ENCODE results near the gene IMMP2L.

DNA sequence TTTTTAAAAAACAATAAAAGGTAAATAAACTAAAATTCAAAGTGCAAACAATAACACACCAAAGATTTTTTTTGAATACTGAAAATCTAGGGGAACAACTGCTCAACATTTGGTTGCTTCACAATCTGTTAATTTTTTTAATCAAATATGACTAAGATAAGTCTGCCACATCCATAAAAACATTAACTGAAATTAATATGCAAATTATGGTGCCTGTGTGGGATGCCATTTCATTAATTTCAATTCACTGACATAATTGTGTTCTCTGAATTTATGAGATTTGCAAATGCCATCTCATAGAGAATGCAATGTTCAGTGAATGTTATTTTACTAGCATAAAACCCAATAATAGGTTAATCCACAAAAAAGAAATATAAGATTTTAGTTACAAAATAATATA, 237.5 kb downstream of the IMMP2L start:
- TF ChIP-seq EGR1 (IDR thresholded peaks at IDR 0.05; ENCODE audit: low read depth in 2 of 2) (no peak), REST (IDR thresholded peaks at IDR 0.05) (no peak), SP1 (IDR thresholded peaks at IDR 0.05) (no peak), CTCF (IDR thresholded peaks at IDR 0.05; ENCODE audit: low read depth, low read length, missing input control) (no peak), TAF1 (conservative IDR thresholded peaks at IDR 0.05) (no peak), YY1 (IDR thresholded peaks at IDR 0.05) (no peak), RAD21 (IDR thresholded peaks at IDR 0.05) (no peak)

Data from liver (tissue), 3 donors.